Measurements from ENCODE around the gene TMEM200B.

- TF ChIP-seq CTCF (IDR thresholded peaks at IDR 0.05; ENCODE audit: low read length) (no peak), EZH2 (optimal IDR thresholded peaks at IDR 0.05; ENCODE audit: low read depth, low read length) (no peak)
These were observed 48.8 kb upstream of the TMEM200B start for GRCh38 chr1:29172415-29172939.
